SK-N-SH (cell line): ENCODE data around the gene OPCML. TPM values are rescaled to one million over a fixed set of nuclear protein-coding genes. Genes with fewer than 3 reads are reported as not detected.

Source experiments
- CTCF ChIA-PET: fragments of 300-600, 350-600 bp; formaldehyde crosslinking; extraction: SDS; loops from one replicate; lab custom pipeline; 2021; lab: Yijun Ruan, JAX
- POLR2A ChIA-PET: fragments of 350-600 bp; sonication (Branson Sonifier 250); formaldehyde crosslinking; extraction: SDS; loops from one replicate; lab custom pipeline; 2020; ENCODE audit warnings: antibody characterized with exemption, inconsistent platforms; lab: Yijun Ruan, JAX
- DNase-seq: peaks from one replicate; pipeline ENCODE4 v3.0.0; 2012
- H2AFZ ChIP-seq: fragments of 200-600 bp; sonication (generic); 2 replicates; pipeline ENCODE4 v1.8.1; 2016; ENCODE audit warnings: antibody characterized with exemption, mild to moderate bottlenecking, low read depth
- H3F3A ChIP-seq: fragments of 200-600 bp; sonication (generic); replicated peaks from 2 replicates; pipeline ENCODE3; 2016; ENCODE audit warnings: antibody characterized with exemption, mild to moderate bottlenecking; ENCODE audit not compliant: insufficient read depth
- H3K27ac ChIP-seq, 2 experiments: fragments of 200-500 bp in 1 of 2; fragments of 200-600 bp in 1 of 2; sonication (Bioruptor generic) in 1 of 2; sonication (generic), shearing (Covaris generic) in 1 of 2; 2 replicates each; pipeline versions ENCODE4 v1.5.1 to v1.6.1; 2014 to 2016; ENCODE audit warnings: low read depth in 2 of 2, inconsistent platforms in 1 of 2, low read length in 1 of 2, mild to moderate bottlenecking in 1 of 2, mixed read lengths in 1 of 2
- H3K27me3 ChIP-seq: fragments of 200-600 bp; sonication (generic), shearing (Covaris generic); 2 replicates; pipeline ENCODE4 v1.6.1; 2016; ENCODE audit warnings: mixed run types; ENCODE audit not compliant: insufficient read depth
- H3K36me3 ChIP-seq, 2 experiments: fragments of 200-500 bp in 1 of 2; fragments of 200-600 bp in 1 of 2; sonication (Bioruptor generic) in 1 of 2; sonication (generic) in 1 of 2; replicated peaks in 1 of 2; 2 replicates each; pipeline versions ENCODE3 to v1.5.1; 2014 to 2016; ENCODE audit warnings: low read length in 1 of 2, mild to moderate bottlenecking in 1 of 2; ENCODE audit not compliant: insufficient read depth in 2 of 2, control insufficient read depth in 1 of 2
- H3K4me1 ChIP-seq, 2 experiments: fragments of 200-500 bp in 1 of 2; fragments of 200-600 bp in 1 of 2; sonication (Bioruptor generic) in 1 of 2; sonication (generic), shearing (Covaris generic) in 1 of 2; 2 replicates each; pipeline versions ENCODE4 v1.5.1 to v1.6.1; 2014 to 2016; ENCODE audit warnings: low read depth in 1 of 2, low read length in 1 of 2, mixed run types in 1 of 2; ENCODE audit not compliant: insufficient read depth in 2 of 2, control insufficient read depth in 1 of 2
- H3K4me2 ChIP-seq: fragments of 200-600 bp; sonication (generic), shearing (Covaris generic); 2 replicates; pipeline ENCODE4 v1.6.1; 2017; ENCODE audit warnings: mixed run types
- H3K4me3 ChIP-seq, 2 experiments: fragments of 200-500 bp in 1 of 2; fragments of 200-600 bp in 1 of 2; sonication (Bioruptor generic) in 1 of 2; sonication (generic), shearing (Covaris generic) in 1 of 2; 2 replicates each; pipeline versions ENCODE4 v1.5.1 to v1.8.1; 2014 to 2016; ENCODE audit warnings: low read depth in 2 of 2, inconsistent platforms in 1 of 2, low read length in 1 of 2, mild to moderate bottlenecking in 1 of 2, mixed read lengths in 1 of 2, moderate library complexity in 1 of 2
- H3K79me2 ChIP-seq: fragments of 200-600 bp; sonication (generic); 2 replicates; pipeline ENCODE4 v1.8.1; 2017; ENCODE audit warnings: mild to moderate bottlenecking; ENCODE audit not compliant: insufficient read depth
- H3K9ac ChIP-seq: fragments of 200-600 bp; sonication (generic); 2 replicates; pipeline ENCODE4 v1.6.1; 2017; ENCODE audit warnings: mixed run types
- H3K9me2 ChIP-seq: fragments of 200-600 bp; sonication (generic); 2 replicates; pipeline ENCODE4 v1.6.1; 2017; ENCODE audit warnings: mixed run types
- H3K9me3 ChIP-seq: fragments of 200-600 bp; sonication (generic); 2 replicates; pipeline ENCODE4 v1.6.1; 2017; ENCODE audit warnings: mixed run types, mild to moderate bottlenecking, moderate library complexity
- H4K20me1 ChIP-seq: fragments of 200-600 bp; sonication (generic); 2 replicates; pipeline ENCODE4 v1.6.1; 2017; ENCODE audit warnings: mild to moderate bottlenecking, mixed run types; ENCODE audit not compliant: insufficient read depth
- CTCF ChIP-seq: fragments of 200-600 bp; sonication (generic); IDR thresholded peaks from 2 replicates; pipeline ENCODE4 v1.6.1; 2017; ENCODE audit warnings: antibody characterized with exemption, mild to moderate bottlenecking, moderate library complexity
- EP300 ChIP-seq, 2 experiments: IDR thresholded peaks; 2 replicates each; pipeline versions ENCODE4 v1.4.0 to v1.6.1; 2012; ENCODE audit warnings: borderline replicate concordance in 1 of 2, low read depth in 1 of 2, low read length in 1 of 2
- FOSL2 ChIP-seq: IDR thresholded peaks from 2 replicates; pipeline ENCODE4 v1.4.0; 2012; ENCODE audit warnings: low read depth, mild to moderate bottlenecking, moderate library complexity, borderline replicate concordance
- FOXJ3 ChIP-seq: sonication (generic); formaldehyde crosslinking; IDR thresholded peaks from 2 replicates; pipeline ENCODE4 v1.5.1; 2020; ENCODE audit warnings: mild to moderate bottlenecking, missing genetic modification reagents
- GABPA ChIP-seq: IDR thresholded peaks from 2 replicates; pipeline ENCODE4 v1.4.0; 2012; ENCODE audit warnings: low read depth, mild to moderate bottlenecking
- GATA2 ChIP-seq: sonication (generic); formaldehyde crosslinking; IDR thresholded peaks from 2 replicates; pipeline ENCODE4 v1.5.0; 2020; ENCODE audit warnings: mild to moderate bottlenecking, missing genetic modification reagents
- MAX ChIP-seq: IDR thresholded peaks from 2 replicates; pipeline ENCODE4 v1.4.0; 2012; ENCODE audit warnings: low read depth
- MEF2A ChIP-seq: IDR thresholded peaks from 2 replicates; pipeline ENCODE4 v1.4.0; 2012; ENCODE audit warnings: low read depth, borderline replicate concordance
- MXI1 ChIP-seq: IDR thresholded peaks from 2 replicates; pipeline ENCODE4 v1.6.1; 2012; ENCODE audit warnings: mild to moderate bottlenecking, low read depth, low read length, improper control_type of control experiment
- NRF1 ChIP-seq: IDR thresholded peaks from 2 replicates; pipeline ENCODE4 v1.6.1; 2012; ENCODE audit warnings: low read depth, mild to moderate bottlenecking, low read length
- PBX3 ChIP-seq: IDR thresholded peaks from 2 replicates; pipeline ENCODE4; 2012
- RAD21 ChIP-seq: IDR thresholded peaks from 2 replicates; pipeline ENCODE4 v1.6.1; 2012; ENCODE audit warnings: mild to moderate bottlenecking, low read length
- RCOR1 ChIP-seq: fragments of 150-350 bp; IDR thresholded peaks from 2 replicates; pipeline ENCODE4 v1.6.1; 2017; ENCODE audit warnings: antibody characterized with exemption, low read length
- SMC3 ChIP-seq: IDR thresholded peaks from 2 replicates; pipeline ENCODE4 v1.6.1; 2012; ENCODE audit warnings: low read depth, low read length, improper control_type of control experiment
- TAF1 ChIP-seq: IDR thresholded peaks from 2 replicates; pipeline ENCODE4 v1.6.1; 2012; ENCODE audit warnings: low read depth, mild to moderate bottlenecking, low read length, moderate library complexity, borderline replicate concordance
- TEAD4 ChIP-seq: IDR thresholded peaks from 2 replicates; pipeline ENCODE4 v1.4.0; 2012; ENCODE audit warnings: mild to moderate bottlenecking, borderline replicate concordance; ENCODE audit not compliant: insufficient read depth
- USF1 ChIP-seq: IDR thresholded peaks from 2 replicates; pipeline ENCODE4 v1.4.0; 2012; ENCODE audit warnings: low read depth, borderline replicate concordance
- USF2 ChIP-seq: fragments of 150-350 bp; IDR thresholded peaks from 2 replicates; pipeline ENCODE4 v1.6.1; 2017; ENCODE audit warnings: antibody characterized with exemption, low read length, low read depth, borderline replicate concordance
- YY1 ChIP-seq: IDR thresholded peaks from 2 replicates; pipeline ENCODE4 v1.4.0; 2012; ENCODE audit warnings: low read depth, mild to moderate bottlenecking
- ZBTB33 ChIP-seq: IDR thresholded peaks from 2 replicates; pipeline ENCODE4 v1.4.0; 2012; ENCODE audit warnings: low read depth, borderline replicate concordance
- WGBS: methylation state at CpG from one replicate; pipeline ENCODE4 v1.1.6; 2017; ENCODE audit warnings: low lambda C conversion rate; 5-methylcytosine and 5-hydroxymethylcytosine counted together
- polyA plus RNA-seq, 3 experiments: library from polyadenylated mRNA; depleted of rRNA; stranded (reverse); fragments of >200 nt; gene quantifications; 2 replicates each; pipeline ENCODE4 v1.2.3, GENCODE V29; 2012

The OPCML gene
- polyA plus RNA-seq, 1 of the 3 experiments (the other 2 are of a cell fraction): not detected

- WGBS: 20% methylated on average over 1 of the region's 3 CpGs
- POLR2A ChIA-PET: no interaction called here
- no peak for TF ChIP-seq NRF1
- no peak for TF ChIP-seq USF2
- no peak for TF ChIP-seq YY1
- no peak for TF ChIP-seq GABPA
- TF ChIP-seq MXI1: no peak
- no peak for TF ChIP-seq FOSL2
- no peak for TF ChIP-seq CTCF
- TF ChIP-seq RCOR1: no peak
- TF ChIP-seq FOXJ3 (CRISPR knock-in tag): no peak
- no peak for TF ChIP-seq SMC3
- TF ChIP-seq MEF2A: no peak
- no peak for TF ChIP-seq TAF1
- TF ChIP-seq MAX: no peak
- TF ChIP-seq EP300 (IDR thresholded peaks at IDR 0.05; ENCODE audit: borderline replicate concordance in 1 of 2, low read depth in 1 of 2, low read length in 1 of 2): no peak
- no peak for TF ChIP-seq PBX3
- TF ChIP-seq ZBTB33: no peak
- no peak for TF ChIP-seq TEAD4
- no peak for TF ChIP-seq USF1
- no peak for TF ChIP-seq RAD21
- no peak for TF ChIP-seq GATA2 (CRISPR knock-in tag)
- Histone ChIP-seq H3K9me2 (no peaks in the 10 kb centered on the region), H3K4me2 (no peak overlapping the region), H3K9ac (no peak overlapping the region), H3F3A (no peaks in the 10 kb centered on the region), H3K36me3 (no peaks in the 10 kb centered on the region), H3K27me3 (no peaks in the 10 kb centered on the region), H3K4me3 (no peak overlapping the region), H2AFZ (no peak overlapping the region), H3K79me2 (no peaks in the 10 kb centered on the region), H3K4me1 (peaks cover 0 to 9% of the 10 kb centered on the region in 2 experiments; a peak in 1 of 4 replicates), H3K27ac (no peak overlapping the region), H4K20me1 (no peaks in the 10 kb centered on the region), H3K9me3 (no peaks in the 10 kb centered on the region)
- no peak for DNase-seq
- CTCF ChIA-PET: interaction anchor here (1.0 kb wide), 1 partner anchor 10 kb away, joined by 3 read pairs; no protein-coding TSS in a partner anchor
These were observed 1.8 kb downstream of the OPCML start for GRCh38 chr11:133530501-133530835.
